Measurements from ENCODE around the gene TP53BP2.

TP53BP2 gene

DNA sequence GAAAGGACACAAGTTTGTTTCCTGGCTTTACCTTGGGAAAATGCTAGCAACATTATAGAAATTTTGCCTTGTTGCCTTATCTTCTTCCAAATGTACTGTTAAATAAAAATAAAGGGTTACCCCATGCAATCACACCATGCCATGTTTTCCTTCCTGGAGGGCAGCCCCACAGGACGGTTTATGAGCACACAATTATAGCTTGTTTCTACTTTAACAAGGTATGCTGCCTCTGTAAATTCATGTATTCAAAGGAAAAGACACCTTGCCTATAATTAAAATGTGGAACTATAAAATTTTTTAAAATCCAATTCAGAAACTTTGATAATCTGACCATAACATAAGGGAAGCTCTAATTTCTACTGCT, 70.1 kb downstream of the TP53BP2 start:
- Histone ChIP-seq H3K27ac (peak overlapping the region; percentile 39), H3K9ac (no peak overlapping the region), H3K36me3 (ENCODE audit: control insufficient read depth, insufficient read depth, low read length) (no peaks in the 10 kb centered on the region)

DNA sequence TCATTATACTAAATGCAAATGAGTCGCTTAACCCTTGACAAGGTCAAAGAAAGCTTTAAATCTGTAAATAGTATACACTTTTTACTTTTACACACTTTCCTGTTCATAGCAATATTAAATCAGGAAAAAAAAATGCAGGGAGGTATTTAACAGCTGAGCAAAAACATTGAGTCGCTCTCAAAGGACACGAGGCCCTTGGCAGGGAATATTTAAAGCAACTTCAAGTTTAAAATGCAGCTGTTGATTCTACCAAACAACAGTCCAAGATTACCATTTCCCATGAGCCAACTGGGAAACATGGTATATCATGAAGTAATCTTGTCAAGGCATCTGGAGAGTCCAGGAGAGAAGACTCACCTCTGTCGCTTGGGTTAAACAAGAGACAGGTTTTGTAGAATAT, 70.7 kb downstream of the TP53BP2 start:
- Histone ChIP-seq H3K79me2 (no peaks in the 10 kb centered on the region), H3K4me1 (no peaks in the 10 kb centered on the region), H3K9ac (no peak overlapping the region), H2AFZ (no peak overlapping the region), H3K9me3 (ENCODE audit: control insufficient read depth, low read length) (no peaks in the 10 kb centered on the region), H3K36me3 (ENCODE audit: control insufficient read depth, insufficient read depth, low read length) (no peaks in the 10 kb centered on the region), H3K27ac (no peak overlapping the region), H3K27me3 (ENCODE audit: control insufficient read depth, insufficient read depth, low read length) (no peaks in the 10 kb centered on the region), H3K4me3 (ENCODE audit: low read depth, low read length) (no peak overlapping the region), H3K4me2 (ENCODE audit: low read length) (no peak overlapping the region)
- TF ChIP-seq, protein P1, sequence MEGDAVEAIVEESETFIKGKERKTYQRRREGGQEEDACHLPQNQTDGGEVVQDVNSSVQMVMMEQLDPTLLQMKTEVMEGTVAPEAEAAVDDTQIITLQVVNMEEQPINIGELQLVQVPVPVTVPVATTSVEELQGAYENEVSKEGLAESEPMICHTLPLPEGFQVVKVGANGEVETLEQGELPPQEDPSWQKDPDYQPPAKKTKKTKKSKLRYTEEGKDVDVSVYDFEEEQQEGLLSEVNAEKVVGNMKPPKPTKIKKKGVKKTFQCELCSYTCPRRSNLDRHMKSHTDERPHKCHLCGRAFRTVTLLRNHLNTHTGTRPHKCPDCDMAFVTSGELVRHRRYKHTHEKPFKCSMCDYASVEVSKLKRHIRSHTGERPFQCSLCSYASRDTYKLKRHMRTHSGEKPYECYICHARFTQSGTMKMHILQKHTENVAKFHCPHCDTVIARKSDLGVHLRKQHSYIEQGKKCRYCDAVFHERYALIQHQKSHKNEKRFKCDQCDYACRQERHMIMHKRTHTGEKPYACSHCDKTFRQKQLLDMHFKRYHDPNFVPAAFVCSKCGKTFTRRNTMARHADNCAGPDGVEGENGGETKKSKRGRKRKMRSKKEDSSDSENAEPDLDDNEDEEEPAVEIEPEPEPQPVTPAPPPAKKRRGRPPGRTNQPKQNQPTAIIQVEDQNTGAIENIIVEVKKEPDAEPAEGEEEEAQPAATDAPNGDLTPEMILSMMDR (IDR thresholded peaks at IDR 0.05), result no peak

More for the DNA sequence above, 70.1 kb downstream of the TP53BP2 start:
- Histone ChIP-seq H3K79me2 (no peaks in the 10 kb centered on the region), H3K4me3 (ENCODE audit: low read depth, low read length) (no peak overlapping the region), H3K9me3 (ENCODE audit: control insufficient read depth, low read length) (no peaks in the 10 kb centered on the region), H3K27me3 (ENCODE audit: control insufficient read depth, insufficient read depth, low read length) (no peaks in the 10 kb centered on the region), H3K4me2 (ENCODE audit: low read length) (no peak overlapping the region), H2AFZ (no peak overlapping the region), H3K4me1 (no peaks in the 10 kb centered on the region)
- TF ChIP-seq, protein P1 (IDR thresholded peaks at IDR 0.05), result no peak

DNA sequence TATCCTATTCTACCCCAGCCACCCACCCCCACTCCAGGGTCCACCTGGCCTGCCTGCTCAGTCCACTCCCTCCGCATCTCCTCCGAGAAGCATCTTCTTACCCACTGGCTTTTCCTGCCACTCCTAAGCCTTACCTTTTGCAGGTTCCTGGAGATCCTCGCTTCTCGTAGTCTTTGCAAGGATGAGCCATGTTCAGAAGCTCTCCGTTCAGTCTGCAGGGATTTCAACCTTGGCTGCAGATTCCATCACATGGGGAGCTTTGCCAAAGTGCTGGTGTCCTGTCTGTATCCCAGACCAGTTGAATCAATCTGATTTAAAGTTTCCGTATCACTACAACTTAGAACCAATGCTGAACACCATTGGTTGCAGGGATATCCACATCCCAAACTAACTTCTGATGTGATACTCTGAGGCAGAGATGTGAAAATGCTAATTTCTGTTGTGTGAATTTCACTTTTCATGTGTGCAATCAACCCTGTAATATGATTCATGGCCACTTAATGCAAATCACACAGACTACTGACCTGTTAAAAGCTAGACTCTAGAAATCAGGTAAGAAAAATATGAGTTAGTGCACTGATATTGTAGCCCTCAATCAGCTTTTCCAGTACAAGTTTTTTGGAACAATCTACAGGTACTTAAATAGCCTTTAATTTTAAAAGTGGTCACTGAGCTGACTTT, 71.5 kb downstream of the TP53BP2 start:
- Histone ChIP-seq H3K27me3 (ENCODE audit: control insufficient read depth, insufficient read depth, low read length) (no peaks in the 10 kb centered on the region), H3K4me1 (no peaks in the 10 kb centered on the region), H3K4me2 (ENCODE audit: low read length) (no peak overlapping the region), H3K9me3 (ENCODE audit: control insufficient read depth, low read length) (no peaks in the 10 kb centered on the region), H3K27ac (no peak overlapping the region), H3K36me3 (ENCODE audit: control insufficient read depth, insufficient read depth, low read length) (no peaks in the 10 kb centered on the region), H3K79me2 (no peaks in the 10 kb centered on the region), H3K9ac (no peak overlapping the region), H3K4me3 (ENCODE audit: low read depth, low read length) (no peak overlapping the region), H2AFZ (no peak overlapping the region)
- TF ChIP-seq, protein P1 (IDR thresholded peaks at IDR 0.05), result no peak

DNA sequence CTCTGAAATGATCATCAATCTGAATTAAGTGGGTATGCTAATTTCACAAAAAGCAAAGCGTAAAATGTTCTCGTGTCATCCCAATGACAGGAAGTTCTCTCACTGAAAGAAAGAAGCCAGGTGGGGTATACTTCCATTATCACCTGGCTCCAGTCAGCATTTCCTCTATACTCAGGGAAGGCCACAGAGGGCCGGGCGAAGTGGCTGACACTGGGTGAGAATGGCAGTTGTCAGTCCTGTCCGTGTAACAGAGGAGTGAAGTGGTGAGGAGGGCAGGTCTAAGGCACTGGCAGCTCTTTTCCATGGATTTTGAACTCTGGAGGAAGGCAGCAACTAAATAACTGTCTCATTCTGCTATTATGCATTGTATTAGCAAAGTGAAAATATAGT, 73.0 kb downstream of the TP53BP2 start:
- no peaks in the 10 kb centered on the region for H3K36me3 ChIP-seq (ENCODE audit: control insufficient read depth, insufficient read depth, low read length)
- H2AFZ ChIP-seq, result no peak overlapping the region
- no peak overlapping the region for H3K4me2 ChIP-seq (ENCODE audit: low read length)
- H3K27ac ChIP-seq, result no peak overlapping the region
- H3K27me3 ChIP-seq (ENCODE audit: control insufficient read depth, insufficient read depth, low read length), result no peaks in the 10 kb centered on the region
- TF ChIP-seq, protein P1 (IDR thresholded peaks at IDR 0.05), result no peak
- no peaks in the 10 kb centered on the region for H3K9me3 ChIP-seq (ENCODE audit: control insufficient read depth, low read length)
- no peak overlapping the region for H3K4me3 ChIP-seq (ENCODE audit: low read depth, low read length)
- H3K79me2 ChIP-seq, result no peaks in the 10 kb centered on the region
- no peaks in the 10 kb centered on the region for H3K4me1 ChIP-seq
- no peak overlapping the region for H3K9ac ChIP-seq
